Neuronal stem cell (in vitro differentiated cells): ENCODE results near the gene PTGDR.

Experiments
- DNase-seq: peaks from one replicate; pipeline ENCODE4 v3.0.0-alpha.2; 2013; ENCODE audit warnings: low spot score
- H2AFZ ChIP-seq: one replicate; pipeline ENCODE4 v1.6.1; 2013; ENCODE audit warnings: mild to moderate bottlenecking, low read length, inconsistent platforms
- H2AK5ac ChIP-seq: 2 replicates; pipeline ENCODE4 v1.6.1; 2013; ENCODE audit warnings: low read depth, mild to moderate bottlenecking, inconsistent platforms, low read length, moderate library complexity, mixed read lengths
- H2BK120ac ChIP-seq: 2 replicates; pipeline ENCODE4 v1.6.1; 2013; ENCODE audit warnings: low read depth, mild to moderate bottlenecking, inconsistent platforms, low read length, moderate library complexity, mixed read lengths
- H2BK12ac ChIP-seq: one replicate; pipeline ENCODE4 v1.6.1; 2013; ENCODE audit warnings: low read length, inconsistent platforms
- H2BK15ac ChIP-seq: 2 replicates; pipeline ENCODE4 v1.6.1; 2013; ENCODE audit warnings: mild to moderate bottlenecking, low read length, inconsistent platforms, mixed read lengths
- H2BK5ac ChIP-seq: one replicate; pipeline ENCODE4 v1.6.1; 2013; ENCODE audit warnings: inconsistent platforms, mild to moderate bottlenecking, low read length, moderate library complexity
- H3K14ac ChIP-seq: one replicate; pipeline ENCODE4 v1.6.1; 2013; ENCODE audit warnings: low read length, inconsistent platforms
- H3K18ac ChIP-seq: 2 replicates; pipeline ENCODE4 v1.6.1; 2013; ENCODE audit warnings: low read length, inconsistent platforms
- H3K23ac ChIP-seq: 2 replicates; pipeline ENCODE4 v1.6.1; 2013; ENCODE audit warnings: low read depth, mild to moderate bottlenecking, mixed read lengths, low read length, inconsistent platforms; ENCODE audit not compliant: poor library complexity
- H3K27ac ChIP-seq: replicated peaks from 3 replicates; pipeline ENCODE4 v1.5.1; 2013; ENCODE audit warnings: low read length, inconsistent platforms
- H3K27me3 ChIP-seq, 3 experiments: 2 replicates each; pipeline ENCODE4 v1.6.1; 2013; ENCODE audit warnings: low read length in 3 of 3, mild to moderate bottlenecking in 2 of 3, inconsistent platforms in 1 of 3, low read depth in 1 of 3, mixed read lengths in 1 of 3, moderate library complexity in 1 of 3; ENCODE audit not compliant: control insufficient read depth in 3 of 3, insufficient read depth in 3 of 3
- H3K36me3 ChIP-seq, 2 donors: replicated peaks in 1 of 2; 2 replicates each; pipeline ENCODE4 v1.6.1; 2013; ENCODE audit warnings: low read length in 2 of 2; ENCODE audit not compliant: control insufficient read depth in 2 of 2, insufficient read depth in 2 of 2
- H3K4ac ChIP-seq: 2 replicates; pipeline ENCODE4 v1.6.1; 2013; ENCODE audit warnings: inconsistent platforms, mild to moderate bottlenecking, low read length, moderate library complexity
- H3K4me1 ChIP-seq, 2 donors: 1 replicate in 1 of 2; 2 replicates in 1 of 2; pipeline ENCODE4 v1.6.1; 2013; ENCODE audit warnings: low read length in 2 of 2, low read depth in 1 of 2; ENCODE audit not compliant: control insufficient read depth in 2 of 2, insufficient read depth in 1 of 2
- H3K4me2 ChIP-seq: one replicate; pipeline ENCODE4 v1.6.1; 2013; ENCODE audit warnings: mild to moderate bottlenecking, low read length, inconsistent platforms; ENCODE audit not compliant: insufficient read depth, poor library complexity, severe bottlenecking
- H3K4me3 ChIP-seq, 2 donors: 2 replicates each; pipeline ENCODE4 v1.5.1; 2013; ENCODE audit warnings: low read length in 2 of 2, mild to moderate bottlenecking in 2 of 2, inconsistent platforms in 1 of 2, moderate library complexity in 1 of 2
- H3K79me1 ChIP-seq: one replicate; pipeline ENCODE4 v1.6.1; 2013; ENCODE audit warnings: low read depth, mild to moderate bottlenecking, inconsistent platforms, low read length, moderate library complexity
- H3K9ac ChIP-seq: one replicate; pipeline ENCODE4 v1.6.1; 2013; ENCODE audit warnings: mild to moderate bottlenecking, low read depth, low read length, inconsistent platforms; ENCODE audit not compliant: poor library complexity
- H3K9me3 ChIP-seq, 2 donors: replicated peaks in 1 of 2; 2 replicates each; pipeline versions ENCODE3 to v1.6.1; 2013; ENCODE audit warnings: low read length in 2 of 2, mild to moderate bottlenecking in 2 of 2, inconsistent platforms in 1 of 2, low read depth in 1 of 2, mixed read lengths in 1 of 2, moderate library complexity in 1 of 2; ENCODE audit not compliant: control insufficient read depth in 2 of 2, insufficient read depth in 1 of 2
- H4K8ac ChIP-seq: one replicate; pipeline ENCODE4 v1.6.1; 2013; ENCODE audit warnings: low read depth, mild to moderate bottlenecking, inconsistent platforms, low read length, moderate library complexity
- H4K91ac ChIP-seq: one replicate; pipeline ENCODE4 v1.6.1; 2013; ENCODE audit warnings: low read length, low read depth, mild to moderate bottlenecking, inconsistent platforms; ENCODE audit not compliant: poor library complexity
- WGBS, 2 donors: extraction: QIAGEN DNeasy Blood & Tissue Kit; methylation state at CpG; one replicate each; pipeline ENCODE4 v1.1.7; 2013; ENCODE audit warnings: missing lambda C conversion rate in 2 of 2, mixed read lengths in 1 of 2; ENCODE audit not compliant: insufficient read length in 2 of 2, insufficient replicate concordance in 1 of 2; ENCODE audit errors: extremely low coverage in 2 of 2; 5-methylcytosine and 5-hydroxymethylcytosine counted together

PTGDR gene

GRCh38 chr14:52235866-52236510 lies 31.5 kb upstream of the PTGDR start:
- H3K4me3 ChIP-seq, result no peak overlapping the region

GRCh38 chr14:52238682-52239081 lies 28.8 kb upstream of the PTGDR start:
- Histone ChIP-seq H3K27ac (no peak overlapping the region), H4K91ac (no peak overlapping the region), H3K9ac (no peak overlapping the region), H4K8ac (no peak overlapping the region), H2AK5ac (no peak overlapping the region), H3K36me3 (no peaks in the 10 kb centered on the region), H2BK15ac (no peak overlapping the region), H3K4me3 (no peak overlapping the region), H3K4me1 (peaks cover 0 to 4% of the 10 kb centered on the region in 2 donors), H3K4me2 (no peak overlapping the region), H3K27me3 (peaks cover 0 to 21% (median 0%) of the 10 kb centered on the region in 3 experiments), H3K79me1 (no peaks in the 10 kb centered on the region), H3K23ac (no peak overlapping the region), H2BK120ac (no peak overlapping the region), H2BK5ac (no peak overlapping the region), H3K4ac (no peak overlapping the region), H3K9me3 (no peaks in the 10 kb centered on the region), H3K14ac (no peak overlapping the region), H2AFZ (no peak overlapping the region), H2BK12ac (no peak overlapping the region), H3K18ac (no peak overlapping the region)
- DNase-seq, result no peak
- WGBS, 2 donors, result no CpG with 5 or more reads among the region's 1 CpG

More at GRCh38 chr14:52235866-52236510, 31.5 kb upstream of the PTGDR start:
- no peak overlapping the region for H3K18ac ChIP-seq
- H3K4ac ChIP-seq, result no peak overlapping the region
- H3K27me3 ChIP-seq, result peaks cover 0 to 14% (median 0%) of the 10 kb centered on the region in 3 experiments
- H3K9ac ChIP-seq, result no peak overlapping the region
- H3K4me2 ChIP-seq, result no peak overlapping the region
- no peaks in the 10 kb centered on the region for H3K9me3 ChIP-seq
- no peak overlapping the region for H2BK15ac ChIP-seq
- H2AK5ac ChIP-seq, result no peak overlapping the region
- no peak overlapping the region for H2AFZ ChIP-seq
- peaks cover 0 to 4% of the 10 kb centered on the region in 2 donors for H3K4me1 ChIP-seq
- DNase-seq, result no peak
- no peak overlapping the region for H2BK5ac ChIP-seq
- no CpG with 5 or more reads among the region's 7 CpGs for WGBS, 2 donors
- H2BK12ac ChIP-seq, result no peak overlapping the region
- no peak overlapping the region for H4K91ac ChIP-seq
- no peaks in the 10 kb centered on the region for H3K79me1 ChIP-seq
- no peak overlapping the region for H4K8ac ChIP-seq
- H3K36me3 ChIP-seq, result no peaks in the 10 kb centered on the region
- H3K14ac ChIP-seq, result no peak overlapping the region
- H2BK120ac ChIP-seq, result no peak overlapping the region
- no peak overlapping the region for H3K23ac ChIP-seq
- H3K27ac ChIP-seq, result no peak overlapping the region

GRCh38 chr14:52240623-52241022 lies 26.9 kb upstream of the PTGDR start:
- Histone ChIP-seq H3K4ac (no peak overlapping the region), H4K8ac (no peak overlapping the region), H2BK12ac (no peak overlapping the region), H3K18ac (no peak overlapping the region), H3K4me3 (no peak overlapping the region), H3K9me3 (peaks cover 0 to 1% of the 10 kb centered on the region in 2 donors), H3K14ac (no peak overlapping the region), H2AK5ac (no peak overlapping the region), H3K23ac (no peak overlapping the region), H3K27me3 (peaks cover 0 to 20% (median 0%) of the 10 kb centered on the region in 3 experiments), H2BK120ac (no peak overlapping the region), H3K36me3 (no peaks in the 10 kb centered on the region), H3K27ac (no peak overlapping the region), H3K9ac (no peak overlapping the region), H3K4me1 (peaks cover 0 to 4% of the 10 kb centered on the region in 2 donors), H3K4me2 (no peak overlapping the region), H3K79me1 (no peaks in the 10 kb centered on the region), H2BK15ac (no peak overlapping the region), H2AFZ (no peak overlapping the region), H4K91ac (no peak overlapping the region), H2BK5ac (no peak overlapping the region)
- DNase-seq, result no peak
- WGBS, 2 donors, result no CpG with 5 or more reads among the region's 5 CpGs

GRCh38 chr14:52241087-52241793 lies 26.3 kb upstream of the PTGDR start:
- H3K4me1 ChIP-seq, result peaks cover 0 to 2% of the 10 kb centered on the region in 2 donors
- no peaks in the 10 kb centered on the region for H3K36me3 ChIP-seq
- no peak overlapping the region for H3K23ac ChIP-seq
- no peak overlapping the region for H4K8ac ChIP-seq
- no peak overlapping the region for H2BK12ac ChIP-seq
- no peak overlapping the region for H2AK5ac ChIP-seq
- H3K79me1 ChIP-seq, result no peaks in the 10 kb centered on the region
- no CpG with 5 or more reads among the region's 5 CpGs for WGBS, 2 donors
- no peak for DNase-seq
- peaks cover 0 to 17% (median 0%) of the 10 kb centered on the region in 3 experiments for H3K27me3 ChIP-seq
- H2BK15ac ChIP-seq, result no peak overlapping the region
- H3K9ac ChIP-seq, result no peak overlapping the region
- H3K14ac ChIP-seq, result no peak overlapping the region
- no peak overlapping the region for H3K18ac ChIP-seq
- H3K9me3 ChIP-seq, result peaks cover 0 to 1% of the 10 kb centered on the region in 2 donors
- H2BK120ac ChIP-seq, result no peak overlapping the region
- H3K4ac ChIP-seq, result no peak overlapping the region
- H3K4me2 ChIP-seq, result no peak overlapping the region
- H3K4me3 ChIP-seq, result no peak overlapping the region
- H2BK5ac ChIP-seq, result no peak overlapping the region
- H3K27ac ChIP-seq, result no peak overlapping the region
- no peak overlapping the region for H4K91ac ChIP-seq
- H2AFZ ChIP-seq, result no peak overlapping the region
